Tibial nerve (tissue), 4 donors: ENCODE measurements around the gene TENT4B.

ENCODE experiments used
- EP300 ChIP-seq, 2 donors: sonication (generic); formaldehyde crosslinking; IDR thresholded peaks; one replicate each; pipeline ENCODE4 v1.6.1; 2017; ENCODE audit warnings: antibody characterized with exemption in 2 of 2, mild to moderate bottlenecking in 1 of 2
- POLR2A ChIP-seq, 2 donors: fragments of 450-650 bp; IDR thresholded peaks; one replicate each; pipeline ENCODE4 v1.6.1; 2017; ENCODE audit warnings: antibody characterized with exemption in 2 of 2, mild to moderate bottlenecking in 2 of 2, moderate library complexity in 2 of 2
- TF ChIP-seq, protein P1 (sequence below), 5 experiments: fragments of 200-600 bp in 3 of 5; fragments of 450-650 bp in 2 of 5; sonication (generic) in 3 of 5; IDR thresholded peaks; one replicate each; pipeline ENCODE4 v1.5.1; 2016 to 2019; ENCODE audit warnings: antibody characterized with exemption in 5 of 5, mild to moderate bottlenecking in 3 of 5, moderate library complexity in 2 of 5

DNA sequence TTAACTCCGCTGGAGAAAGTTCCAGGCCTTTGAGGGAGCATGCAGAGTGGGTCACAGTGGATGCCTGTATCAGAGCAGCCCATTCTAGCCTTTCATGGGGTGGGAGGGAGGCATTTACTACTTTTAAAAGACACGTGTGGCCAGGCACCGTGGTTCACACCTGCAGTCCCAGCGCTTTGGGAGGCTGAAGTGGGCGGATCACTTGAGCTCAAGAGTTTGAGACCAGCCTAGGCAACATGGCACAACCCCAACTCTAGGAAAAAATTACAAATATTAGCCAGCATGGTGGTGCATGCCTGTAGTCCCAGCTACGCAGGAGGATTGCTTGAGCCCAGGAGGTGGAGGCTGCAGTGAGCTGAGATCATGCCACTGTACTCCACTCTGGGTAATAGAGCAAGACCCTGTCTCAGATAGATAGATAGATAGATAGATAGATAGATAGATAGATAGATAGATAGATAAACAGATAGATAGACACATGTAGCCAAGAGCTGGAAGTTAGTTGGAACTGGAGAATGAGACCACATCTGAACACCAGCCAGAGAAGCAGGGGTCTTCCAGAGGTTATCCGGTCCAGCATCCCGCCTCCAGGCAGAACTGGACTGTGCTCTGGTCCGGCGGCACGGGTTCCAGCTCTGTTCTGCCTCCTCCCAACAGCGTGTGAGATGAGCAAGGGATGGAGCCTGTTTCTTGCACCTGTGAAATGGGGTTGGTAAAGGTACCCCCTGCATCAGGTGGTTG is 116.8 kb downstream of the TENT4B start:
- TF ChIP-seq EP300 (IDR thresholded peaks at IDR 0.05) (no peak), POLR2A (IDR thresholded peaks at IDR 0.05) (no peak)
- TF ChIP-seq, protein P1, sequence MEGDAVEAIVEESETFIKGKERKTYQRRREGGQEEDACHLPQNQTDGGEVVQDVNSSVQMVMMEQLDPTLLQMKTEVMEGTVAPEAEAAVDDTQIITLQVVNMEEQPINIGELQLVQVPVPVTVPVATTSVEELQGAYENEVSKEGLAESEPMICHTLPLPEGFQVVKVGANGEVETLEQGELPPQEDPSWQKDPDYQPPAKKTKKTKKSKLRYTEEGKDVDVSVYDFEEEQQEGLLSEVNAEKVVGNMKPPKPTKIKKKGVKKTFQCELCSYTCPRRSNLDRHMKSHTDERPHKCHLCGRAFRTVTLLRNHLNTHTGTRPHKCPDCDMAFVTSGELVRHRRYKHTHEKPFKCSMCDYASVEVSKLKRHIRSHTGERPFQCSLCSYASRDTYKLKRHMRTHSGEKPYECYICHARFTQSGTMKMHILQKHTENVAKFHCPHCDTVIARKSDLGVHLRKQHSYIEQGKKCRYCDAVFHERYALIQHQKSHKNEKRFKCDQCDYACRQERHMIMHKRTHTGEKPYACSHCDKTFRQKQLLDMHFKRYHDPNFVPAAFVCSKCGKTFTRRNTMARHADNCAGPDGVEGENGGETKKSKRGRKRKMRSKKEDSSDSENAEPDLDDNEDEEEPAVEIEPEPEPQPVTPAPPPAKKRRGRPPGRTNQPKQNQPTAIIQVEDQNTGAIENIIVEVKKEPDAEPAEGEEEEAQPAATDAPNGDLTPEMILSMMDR (IDR thresholded peaks at IDR 0.05) = no peak
